ENCODE data around the gene C1QTNF1.

DNA sequence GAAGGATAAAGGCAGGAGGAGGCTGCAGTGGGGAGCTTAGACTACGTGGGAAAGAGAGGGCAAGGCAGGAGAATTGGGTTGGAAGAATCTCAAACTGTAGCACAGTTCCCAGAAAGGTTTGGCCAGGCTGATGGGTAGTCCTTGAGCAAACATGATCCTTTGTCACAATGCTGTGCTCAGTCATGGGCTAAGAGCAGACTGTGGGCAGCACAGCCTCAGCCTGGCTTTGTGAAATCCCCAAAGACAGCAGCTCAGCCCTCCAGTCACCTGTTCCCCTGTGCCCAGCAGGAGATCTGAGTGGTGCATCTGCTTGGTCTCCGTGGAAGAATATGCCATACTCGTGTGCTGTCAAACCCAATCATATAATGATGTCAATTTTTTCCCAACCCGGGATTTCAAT is 40.1 kb downstream of the C1QTNF1 start:
- TF ChIP-seq, protein P1, sequence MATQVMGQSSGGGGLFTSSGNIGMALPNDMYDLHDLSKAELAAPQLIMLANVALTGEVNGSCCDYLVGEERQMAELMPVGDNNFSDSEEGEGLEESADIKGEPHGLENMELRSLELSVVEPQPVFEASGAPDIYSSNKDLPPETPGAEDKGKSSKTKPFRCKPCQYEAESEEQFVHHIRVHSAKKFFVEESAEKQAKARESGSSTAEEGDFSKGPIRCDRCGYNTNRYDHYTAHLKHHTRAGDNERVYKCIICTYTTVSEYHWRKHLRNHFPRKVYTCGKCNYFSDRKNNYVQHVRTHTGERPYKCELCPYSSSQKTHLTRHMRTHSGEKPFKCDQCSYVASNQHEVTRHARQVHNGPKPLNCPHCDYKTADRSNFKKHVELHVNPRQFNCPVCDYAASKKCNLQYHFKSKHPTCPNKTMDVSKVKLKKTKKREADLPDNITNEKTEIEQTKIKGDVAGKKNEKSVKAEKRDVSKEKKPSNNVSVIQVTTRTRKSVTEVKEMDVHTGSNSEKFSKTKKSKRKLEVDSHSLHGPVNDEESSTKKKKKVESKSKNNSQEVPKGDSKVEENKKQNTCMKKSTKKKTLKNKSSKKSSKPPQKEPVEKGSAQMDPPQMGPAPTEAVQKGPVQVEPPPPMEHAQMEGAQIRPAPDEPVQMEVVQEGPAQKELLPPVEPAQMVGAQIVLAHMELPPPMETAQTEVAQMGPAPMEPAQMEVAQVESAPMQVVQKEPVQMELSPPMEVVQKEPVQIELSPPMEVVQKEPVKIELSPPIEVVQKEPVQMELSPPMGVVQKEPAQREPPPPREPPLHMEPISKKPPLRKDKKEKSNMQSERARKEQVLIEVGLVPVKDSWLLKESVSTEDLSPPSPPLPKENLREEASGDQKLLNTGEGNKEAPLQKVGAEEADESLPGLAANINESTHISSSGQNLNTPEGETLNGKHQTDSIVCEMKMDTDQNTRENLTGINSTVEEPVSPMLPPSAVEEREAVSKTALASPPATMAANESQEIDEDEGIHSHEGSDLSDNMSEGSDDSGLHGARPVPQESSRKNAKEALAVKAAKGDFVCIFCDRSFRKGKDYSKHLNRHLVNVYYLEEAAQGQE (IDR thresholded peaks at IDR 0.05; ENCODE audit: low read depth), result no peak
- TF ChIP-seq, protein P2, sequence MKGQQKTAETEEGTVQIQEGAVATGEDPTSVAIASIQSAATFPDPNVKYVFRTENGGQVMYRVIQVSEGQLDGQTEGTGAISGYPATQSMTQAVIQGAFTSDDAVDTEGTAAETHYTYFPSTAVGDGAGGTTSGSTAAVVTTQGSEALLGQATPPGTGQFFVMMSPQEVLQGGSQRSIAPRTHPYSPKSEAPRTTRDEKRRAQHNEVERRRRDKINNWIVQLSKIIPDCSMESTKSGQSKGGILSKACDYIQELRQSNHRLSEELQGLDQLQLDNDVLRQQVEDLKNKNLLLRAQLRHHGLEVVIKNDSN (IDR thresholded peaks at IDR 0.05), result no peak
- TF ChIP-seq EGR1 (IDR thresholded peaks at IDR 0.05) (no peak), YY1 (IDR thresholded peaks at IDR 0.05; ENCODE audit: low read depth) (no peak), CREB1 (IDR thresholded peaks at IDR 0.05; ENCODE audit: low read depth) (no peak), EP300 (IDR thresholded peaks at IDR 0.05; ENCODE audit: borderline replicate concordance) (no peak), FOXM1 (IDR thresholded peaks at IDR 0.05; ENCODE audit: borderline replicate concordance, low read depth) (no peak), RAD21 (IDR thresholded peaks at IDR 0.05; ENCODE audit: low read depth) (no peak), TEAD4 (IDR thresholded peaks at IDR 0.05) (no peak), TAF1 (IDR thresholded peaks at IDR 0.05; ENCODE audit: low read depth) (no peak), CEBPB (IDR thresholded peaks at IDR 0.05) (no peak)
- TF ChIP-seq, protein P3, sequence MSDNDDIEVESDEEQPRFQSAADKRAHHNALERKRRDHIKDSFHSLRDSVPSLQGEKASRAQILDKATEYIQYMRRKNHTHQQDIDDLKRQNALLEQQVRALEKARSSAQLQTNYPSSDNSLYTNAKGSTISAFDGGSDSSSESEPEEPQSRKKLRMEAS (IDR thresholded peaks at IDR 0.05), result no peak

All from Ishikawa (cell line).